Common myeloid progenitor, CD34-positive (primary cell): Measurements from ENCODE around the gene PKLR. TPM values are rescaled to one million over a fixed set of nuclear protein-coding genes. Genes with fewer than 3 reads are reported as not detected.
"Not testable (repeated sequence)": the region's sequence is repeated elsewhere in the genome, so short reads cannot be mapped to it uniquely, and the experiment has no call there.

Experiments used
- CTCF ChIA-PET: fragments of 350-600 bp; sonication (Branson Sonifier 250); formaldehyde crosslinking; loops from one replicate; lab custom pipeline; 2021; ENCODE audit warnings: antibody characterized with exemption; lab: Charles Lee
- POLR2A ChIA-PET: fragments of 350-600 bp; sonication (Branson Sonifier 250); formaldehyde crosslinking; loops from one replicate; lab custom pipeline; 2021; ENCODE audit warnings: antibody characterized with exemption; lab: Charles Lee
- DNase-seq, 3 donors: peaks; one replicate each; pipeline versions ENCODE4 v3.0.0 to v3.0.0-alpha.2; 2013
- H3K27ac ChIP-seq, 2 experiments: 1 replicate in 1 of 2; 2 replicates in 1 of 2; pipeline ENCODE4 v1.7.0; 2013; ENCODE audit warnings: inconsistent platforms in 2 of 2, low read length in 2 of 2, mild to moderate bottlenecking in 2 of 2, low read depth in 1 of 2, moderate library complexity in 1 of 2; ENCODE audit not compliant: severe bottlenecking in 2 of 2, insufficient read depth in 1 of 2, poor library complexity in 1 of 2
- H3K27me3 ChIP-seq, 5 experiments: replicated peaks in 2 of 5; 1 replicate in 3 of 5; 2 replicates in 2 of 5; pipeline versions ENCODE4 v1.6.1 to v1.7.0; 2013; ENCODE audit warnings: low read length in 4 of 5, mild to moderate bottlenecking in 2 of 5, moderate library complexity in 2 of 5, inconsistent platforms in 1 of 5; ENCODE audit not compliant: insufficient read depth in 5 of 5, control insufficient read depth in 4 of 5
- H3K36me3 ChIP-seq, 4 experiments: 1 replicate in 2 of 4; 2 replicates in 2 of 4; pipeline versions ENCODE4 v1.6.1 to v1.7.0; 2013; ENCODE audit warnings: low read length in 3 of 4, control low read depth in 1 of 4, mild to moderate bottlenecking in 1 of 4; ENCODE audit not compliant: control insufficient read depth in 4 of 4, insufficient read depth in 4 of 4
- H3K4me1 ChIP-seq, 4 experiments: 1 replicate in 3 of 4; 2 replicates in 1 of 4; pipeline versions ENCODE4 v1.6.1 to v1.7.1; 2013; ENCODE audit warnings: low read length in 3 of 4, mild to moderate bottlenecking in 3 of 4, control low read depth in 1 of 4, inconsistent platforms in 1 of 4, moderate library complexity in 1 of 4; ENCODE audit not compliant: control insufficient read depth in 4 of 4, insufficient read depth in 4 of 4; ENCODE audit errors: control extremely low read depth in 1 of 4
- H3K4me3 ChIP-seq, 7 experiments: 1 replicate in 4 of 7; 2 replicates in 3 of 7; pipeline versions ENCODE4 v1.5.1 to v1.7.0; 2013; ENCODE audit warnings: mild to moderate bottlenecking in 7 of 7, low read length in 6 of 7, moderate library complexity in 6 of 7, inconsistent platforms in 2 of 7, low read depth in 2 of 7, control low read depth in 1 of 7; ENCODE audit not compliant: insufficient read depth in 4 of 7, control insufficient read depth in 1 of 7; ENCODE audit errors: extremely low read depth in 1 of 7
- H3K9me3 ChIP-seq, 5 experiments: 1 replicate in 4 of 5; 2 replicates in 1 of 5; pipeline versions ENCODE4 v1.6.1 to v1.7.1; 2013; ENCODE audit warnings: low read length in 4 of 5, mild to moderate bottlenecking in 2 of 5, inconsistent platforms in 1 of 5, low read depth in 1 of 5, moderate library complexity in 1 of 5; ENCODE audit not compliant: control insufficient read depth in 4 of 5, insufficient read depth in 2 of 5; ENCODE audit errors: control extremely low read depth in 1 of 5
- WGBS: methylation state at CpG from one replicate; pipeline ENCODE4 v1.1.5; 2013; ENCODE audit not compliant: insufficient coverage; 5-methylcytosine and 5-hydroxymethylcytosine counted together
- polyA plus RNA-seq: library from polyadenylated mRNA; unstranded; fragments of 120-200 nt; gene quantifications from one replicate; pipeline ENCODE4 v1.2.1, GENCODE V29; 2013

The PKLR gene
- 1.6 TPM for polyA plus RNA-seq

GRCh38 chr1:155301342-155301841 lies at the start of gene PKLR:
Gene PKLR, minus strand, starts transcription at chr1:155301438. Its CDS starts 43 bp downstream, at chr1:155301395.
- H3K27me3 ChIP-seq, result peaks cover 0 to 12% (median 2%) of the 10 kb centered on the region in 5 experiments
- H3K36me3 ChIP-seq, result no peaks in the 10 kb centered on the region
- H3K27ac ChIP-seq, result no peak within 1 kb of the TSS
- H3K4me1 ChIP-seq, result peaks cover 0 to 5% (median 0%) of the 10 kb centered on the region in 4 experiments
- ChIA-PET CTCF (interaction anchor here (0.6 to 1.7 kb wide), 2 partner anchors 8 to 51 kb away, joined by 3 to 5 read pairs; no protein-coding TSS in a partner anchor), POLR2A (no interaction called here)
- DNase-seq, result no peak
- H3K4me3 ChIP-seq, result no peak within 1 kb of the TSS
- no peaks in the 10 kb centered on the region for H3K9me3 ChIP-seq
- 96% methylated on average over 3 of the region's 5 CpGs for WGBS

DNA sequence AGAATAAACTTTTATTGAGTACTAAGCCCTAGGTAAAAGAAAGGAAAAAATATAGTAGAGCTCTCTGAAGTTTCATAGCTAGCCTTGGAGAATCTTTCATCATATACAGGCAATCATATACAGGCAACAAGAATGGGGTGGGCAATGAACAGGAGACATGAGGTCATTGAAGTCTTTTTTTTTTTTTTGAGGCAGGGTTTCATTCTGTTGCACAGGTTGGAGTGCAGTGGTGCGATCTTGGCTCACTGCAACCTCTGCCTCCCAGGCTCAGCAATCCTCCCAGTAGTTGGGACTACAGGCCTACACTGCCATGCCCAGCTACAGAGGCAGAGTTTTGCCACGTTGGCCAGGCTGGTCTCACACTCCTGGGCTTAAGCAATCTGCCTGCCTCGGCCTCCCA lies 41.6 kb upstream of the PKLR start:
- Histone ChIP-seq H3K27ac (no peak overlapping the region), H3K27me3 (no peaks in the 10 kb centered on the region), H3K4me3 (no peak overlapping the region), H3K9me3 (no peaks in the 10 kb centered on the region), H3K4me1 (no peaks in the 10 kb centered on the region), H3K36me3 (peaks cover 35 to 89% (median 57%) of the 10 kb centered on the region in 4 experiments)
- DNase-seq, result no peak
- 100% methylated on average over 3 of the region's 3 CpGs for WGBS
- ChIA-PET POLR2A (no interaction called here), CTCF (interaction anchor here (1.3 to 2.4 kb wide), 2 partner anchors 9 to 92 kb away, joined by 3 to 5 read pairs; no protein-coding TSS in a partner anchor)

- Histone ChIP-seq H3K27ac (no peak overlapping the region), H3K4me3 (no peak overlapping the region), H3K36me3 (peaks cover 38 to 81% (median 59%) of the 10 kb centered on the region in 4 experiments), H3K9me3 (no peaks in the 10 kb centered on the region), H3K27me3 (no peaks in the 10 kb centered on the region), H3K4me1 (no peaks in the 10 kb centered on the region)
- CTCF ChIA-PET, result no interaction called here
- WGBS, result 100% methylated on average over 3 of the region's 8 CpGs
- DNase-seq, result no peak
- POLR2A ChIA-PET, result no interaction called here
Observed at GRCh38 chr1:155339515-155340097, 38.4 kb upstream of the PKLR start.

DNA sequence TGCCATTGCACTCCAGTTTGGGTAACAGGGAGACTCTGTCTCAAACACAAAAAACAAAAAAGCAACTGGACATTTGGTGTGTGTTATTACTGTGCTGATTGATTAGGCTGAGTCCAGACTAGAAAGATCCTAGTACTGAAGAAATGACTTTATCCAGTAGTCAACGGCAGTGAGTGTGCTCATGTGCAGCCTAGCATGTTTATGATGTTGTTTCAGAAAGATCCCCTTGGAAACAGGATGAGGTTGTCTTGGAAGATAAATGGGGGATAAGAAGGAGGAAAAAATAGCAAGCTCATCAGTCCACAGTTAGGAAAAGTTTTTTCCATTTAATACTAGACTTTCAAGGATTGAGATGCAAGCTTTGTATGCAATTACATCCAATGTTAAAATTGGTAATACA lies 33.7 kb upstream of the PKLR start:
- ChIA-PET POLR2A (no interaction called here), CTCF (interaction anchor here (1.5 kb wide), 1 partner anchor 11 kb away, joined by 5 read pairs; no protein-coding TSS in a partner anchor)
- WGBS, result 100% methylated on average over 1 of the region's 1 CpG
- Histone ChIP-seq H3K27me3 (no peaks in the 10 kb centered on the region), H3K27ac (no peak overlapping the region), H3K4me1 (peaks cover 0 to 6% (median 0%) of the 10 kb centered on the region in 4 experiments), H3K9me3 (no peaks in the 10 kb centered on the region), H3K4me3 (no peak overlapping the region), H3K36me3 (peaks cover 19 to 63% (median 49%) of the 10 kb centered on the region in 4 experiments)
- no peak for DNase-seq

- CTCF ChIA-PET, result interaction anchor here (15.4 kb wide), 1 partner anchor 79 kb away, joined by 165 read pairs; no protein-coding TSS in a partner anchor
- DNase-seq, result no peak
- peaks cover 0 to 21% (median 15%) of the 10 kb centered on the region in 4 experiments for H3K4me1 ChIP-seq
- no peaks in the 10 kb centered on the region for H3K27me3 ChIP-seq
- WGBS, result 96% methylated on average over 10 of the region's 11 CpGs
- H3K36me3 ChIP-seq, result peaks cover 6 to 44% (median 28%) of the 10 kb centered on the region in 4 experiments
- POLR2A ChIA-PET, result no interaction called here
- H3K9me3 ChIP-seq, result no peaks in the 10 kb centered on the region
- H3K4me3 ChIP-seq, result no peak overlapping the region
- H3K27ac ChIP-seq, result no peak overlapping the region
Observed at GRCh38 chr1:155329980-155330598, 28.9 kb upstream of the PKLR start.

- not testable (repeated sequence) for H3K27me3 ChIP-seq, H3K9me3 ChIP-seq, H3K4me3 ChIP-seq, DNase-seq, H3K27ac ChIP-seq
- Histone ChIP-seq H3K4me1 (peaks cover 0 to 33% (median 23%) of the 10 kb centered on the region in 4 experiments), H3K36me3 (peaks cover 2 to 38% (median 21%) of the 10 kb centered on the region in 4 experiments)
- 100% methylated on average over 3 of the region's 7 CpGs for WGBS
- ChIA-PET POLR2A (interaction anchor here (0.8 kb wide), 1 partner anchor 24 kb away, joined by 3 read pairs; no protein-coding TSS in a partner anchor), CTCF (interaction anchor here (0.6 to 15.4 kb wide), 2 partner anchors 22 to 78 kb away, joined by 3 to 165 read pairs; no protein-coding TSS in a partner anchor)
Observed at GRCh38 chr1:155328856-155329255, 27.6 kb upstream of the PKLR start.
